Body of pancreas (tissue), 4 donors: ENCODE data around the gene MYH2. TPM values are rescaled to one million over a fixed set of nuclear protein-coding genes. Genes with fewer than 3 reads are reported as not detected.

ENCODE experiments used
- ATAC-seq: fragments of 150-250 bp; one replicate; pipeline ENCODE4 v1.9.1; 2016
- DNase-seq, 4 donors: peaks; one replicate each; pipeline ENCODE4 v3.0.0-alpha.2; 2019
- H3K27ac ChIP-seq, 4 donors: fragments of 200-600 bp; sonication (generic); 1 replicate in 3 of 4; 2 replicates in 1 of 4; pipeline versions ENCODE4 v1.5.1 to v1.6.1; 2016 to 2019; ENCODE audit warnings: mild to moderate bottlenecking in 1 of 4, mixed read lengths in 1 of 4, moderate library complexity in 1 of 4
- H3K27me3 ChIP-seq, 2 donors: fragments of 200-600 bp; sonication (generic); one replicate each; pipeline ENCODE4 v1.6.0; 2016; ENCODE audit warnings: mild to moderate bottlenecking in 1 of 2
- H3K36me3 ChIP-seq, 2 donors: fragments of 200-600 bp; sonication (generic); replicated peaks in 1 of 2; 2 replicates each; pipeline ENCODE4 v1.5.1; 2016; ENCODE audit warnings: low read depth in 2 of 2; ENCODE audit not compliant: insufficient read depth in 1 of 2
- H3K4me1 ChIP-seq: fragments of 200-600 bp; sonication (generic); one replicate; pipeline ENCODE4 v1.6.0; 2016
- H3K4me3 ChIP-seq, 2 donors: fragments of 200-600 bp; sonication (generic); 1 replicate in 1 of 2; 2 replicates in 1 of 2; pipeline ENCODE4 v1.5.1; 2016 to 2019
- H3K9me3 ChIP-seq, 3 donors: fragments of 200-600 bp; sonication (generic); 1 replicate in 2 of 3; 2 replicates in 1 of 3; pipeline ENCODE4 v1.5.1; 2016
- CTCF ChIP-seq, 7 experiments: fragments of 450-650 bp in 4 of 7; fragments of 200-600 bp in 3 of 7; sonication (generic) in 3 of 7; IDR thresholded peaks; one replicate each; pipeline ENCODE4 v1.5.1; 2016 to 2019; ENCODE audit warnings: antibody characterized with exemption in 7 of 7
- POLR2A ChIP-seq, 3 donors: fragments of 450-650 bp; IDR thresholded peaks; one replicate each; pipeline ENCODE4 v1.6.1; 2016; ENCODE audit warnings: antibody characterized with exemption in 3 of 3, mild to moderate bottlenecking in 2 of 3
- WGBS, 2 donors: methylation state at CpG; one replicate each; pipeline ENCODE4 v1.1.5; 2017; 5-methylcytosine and 5-hydroxymethylcytosine counted together
- intact Hi-C: fragments of 100-400 bp; cut with DNase I; formaldehyde crosslinking; loops from one replicate; pipeline ENCODE4 v1.15.1; 2023
- total RNA-seq, 2 donors: library from RNA; depleted of rRNA; stranded (reverse); fragments of >200 nt; gene quantifications; one replicate each; pipeline ENCODE4 v1.1.0, GENCODE V29; 2016

Gene MYH2
- total RNA-seq, 2 donors from 2014 or later: not detected

DNA sequence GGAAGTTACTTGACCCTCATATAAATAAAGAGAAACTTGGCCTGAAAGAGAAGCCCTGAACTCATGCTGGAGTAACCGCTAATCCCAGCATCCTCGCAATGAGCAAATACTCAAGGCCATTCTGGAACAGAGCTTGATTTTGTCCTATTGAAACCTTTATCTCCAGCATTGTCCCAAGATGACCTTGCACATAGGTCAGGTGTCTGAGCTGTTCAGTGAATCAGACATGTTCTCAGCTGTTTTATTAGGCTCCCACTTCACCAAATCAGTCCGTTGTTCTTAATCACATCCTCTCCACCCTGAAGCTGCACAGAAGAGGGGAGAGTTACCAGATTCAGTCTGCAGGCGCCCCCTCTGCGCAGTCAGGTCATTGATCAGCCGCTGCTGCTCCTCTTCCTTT, 22.0 kb downstream of the MYH2 start:
- Histone ChIP-seq H3K27me3 (no peaks in the 10 kb centered on the region), H3K4me1 (no peaks in the 10 kb centered on the region), H3K9me3 (no peaks in the 10 kb centered on the region), H3K4me3 (no peak overlapping the region), H3K27ac (no peak overlapping the region), H3K36me3 (no peaks in the 10 kb centered on the region)
- ATAC-seq: no peak
- TF ChIP-seq CTCF (IDR thresholded peaks at IDR 0.05): no peak
- TF ChIP-seq POLR2A (IDR thresholded peaks at IDR 0.05): no peak
- DNase-seq: no peak
- 62 to 65% methylated on average over 6 of the region's 6 CpGs for WGBS, 2 donors
- intact Hi-C loops: no loop called here

GRCh38 chr17:10526517-10526916, 22.9 kb downstream of the MYH2 start:
- no peaks in the 10 kb centered on the region for H3K4me1 ChIP-seq
- 84 to 85% methylated on average over 11 of the region's 11 CpGs for WGBS, 2 donors
- no peaks in the 10 kb centered on the region for H3K36me3 ChIP-seq
- H3K27me3 ChIP-seq: no peaks in the 10 kb centered on the region
- no peak overlapping the region for H3K4me3 ChIP-seq
- ATAC-seq (no peak), DNase-seq (no peak)
- no peak overlapping the region for H3K27ac ChIP-seq
- no peak for TF ChIP-seq POLR2A (IDR thresholded peaks at IDR 0.05)
- TF ChIP-seq CTCF (IDR thresholded peaks at IDR 0.05): no peak
- no peaks in the 10 kb centered on the region for H3K9me3 ChIP-seq
- intact Hi-C loops: no loop called here

DNA sequence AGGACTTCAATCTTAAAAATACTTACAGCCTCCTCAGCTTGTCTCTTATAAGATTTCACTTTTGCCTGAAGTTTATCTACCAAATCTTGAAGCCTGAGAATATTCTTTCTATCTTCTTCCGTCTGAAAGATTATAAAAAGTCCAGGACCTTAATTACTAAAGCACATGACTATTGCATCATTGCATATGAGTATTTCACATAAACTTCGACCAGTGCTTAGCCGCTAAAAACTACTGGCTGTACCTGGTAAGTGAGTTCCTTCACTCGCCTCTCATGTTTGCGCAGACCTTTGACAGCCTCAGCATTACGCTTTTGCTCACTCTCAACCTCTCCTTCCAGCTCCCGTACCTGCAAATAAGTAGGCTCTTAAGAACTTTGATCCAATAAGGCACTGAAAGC, 26.4 kb downstream of the MYH2 start:
- no peak for DNase-seq
- no peaks in the 10 kb centered on the region for H3K36me3 ChIP-seq
- H3K27ac ChIP-seq: no peak overlapping the region
- 69 to 77% methylated on average over 7 of the region's 7 CpGs for WGBS, 2 donors
- H3K27me3 ChIP-seq: no peaks in the 10 kb centered on the region
- H3K9me3 ChIP-seq: no peaks in the 10 kb centered on the region
- intact Hi-C loops: no loop called here
- no peak for TF ChIP-seq POLR2A (IDR thresholded peaks at IDR 0.05)
- no peak for TF ChIP-seq CTCF (IDR thresholded peaks at IDR 0.05)
- no peak for ATAC-seq
- H3K4me1 ChIP-seq: no peaks in the 10 kb centered on the region
- H3K4me3 ChIP-seq: no peak overlapping the region

- no peaks in the 10 kb centered on the region for H3K9me3 ChIP-seq
- no peak for TF ChIP-seq POLR2A (IDR thresholded peaks at IDR 0.05)
- no peak for TF ChIP-seq CTCF (IDR thresholded peaks at IDR 0.05)
- intact Hi-C loops: no loop called here
- H3K36me3 ChIP-seq: no peaks in the 10 kb centered on the region
- H3K4me3 ChIP-seq: no peak overlapping the region
- ATAC-seq (no peak), DNase-seq (no peak)
- no peaks in the 10 kb centered on the region for H3K27me3 ChIP-seq
- no peaks in the 10 kb centered on the region for H3K4me1 ChIP-seq
- H3K27ac ChIP-seq: no peak overlapping the region
These were observed 27.5 kb downstream of the MYH2 start for GRCh38 chr17:10521949-10522348.

GRCh38 chr17:10518271-10519037, 31.0 kb downstream of the MYH2 start, which contains the start of gene MYH1:
TSS of gene MYH1 (minus strand) at chr17:10518542. CDS start at chr17:10516642, 1,900 bp downstream.
- ATAC-seq: no peak
- no peaks in the 10 kb centered on the region for H3K9me3 ChIP-seq
- no peaks in the 10 kb centered on the region for H3K36me3 ChIP-seq
- no peaks in the 10 kb centered on the region for H3K4me1 ChIP-seq
- no peak within 1 kb of the TSS for H3K4me3 ChIP-seq
- DNase-seq: no peak
- no peak for TF ChIP-seq POLR2A (IDR thresholded peaks at IDR 0.05)
- no peak for TF ChIP-seq CTCF (IDR thresholded peaks at IDR 0.05)
- intact Hi-C loops: no loop called here
- 53 to 58% methylated on average over 11 of the region's 11 CpGs for WGBS, 2 donors
- H3K27me3 ChIP-seq: no peaks in the 10 kb centered on the region
- H3K27ac ChIP-seq: no peak within 1 kb of the TSS
